ENCODE measurements around the gene MTX1. TPM values are rescaled to one million over a fixed set of nuclear protein-coding genes. Genes with fewer than 3 reads are reported as not detected.
"Not testable (repeated sequence)": the region's sequence is repeated elsewhere in the genome, so short reads cannot be mapped to it uniquely, and the experiment has no call there.

The MTX1 gene
- total and polyA plus RNA-seq, 2 donors = 35.1 to 36.8 TPM

DNA sequence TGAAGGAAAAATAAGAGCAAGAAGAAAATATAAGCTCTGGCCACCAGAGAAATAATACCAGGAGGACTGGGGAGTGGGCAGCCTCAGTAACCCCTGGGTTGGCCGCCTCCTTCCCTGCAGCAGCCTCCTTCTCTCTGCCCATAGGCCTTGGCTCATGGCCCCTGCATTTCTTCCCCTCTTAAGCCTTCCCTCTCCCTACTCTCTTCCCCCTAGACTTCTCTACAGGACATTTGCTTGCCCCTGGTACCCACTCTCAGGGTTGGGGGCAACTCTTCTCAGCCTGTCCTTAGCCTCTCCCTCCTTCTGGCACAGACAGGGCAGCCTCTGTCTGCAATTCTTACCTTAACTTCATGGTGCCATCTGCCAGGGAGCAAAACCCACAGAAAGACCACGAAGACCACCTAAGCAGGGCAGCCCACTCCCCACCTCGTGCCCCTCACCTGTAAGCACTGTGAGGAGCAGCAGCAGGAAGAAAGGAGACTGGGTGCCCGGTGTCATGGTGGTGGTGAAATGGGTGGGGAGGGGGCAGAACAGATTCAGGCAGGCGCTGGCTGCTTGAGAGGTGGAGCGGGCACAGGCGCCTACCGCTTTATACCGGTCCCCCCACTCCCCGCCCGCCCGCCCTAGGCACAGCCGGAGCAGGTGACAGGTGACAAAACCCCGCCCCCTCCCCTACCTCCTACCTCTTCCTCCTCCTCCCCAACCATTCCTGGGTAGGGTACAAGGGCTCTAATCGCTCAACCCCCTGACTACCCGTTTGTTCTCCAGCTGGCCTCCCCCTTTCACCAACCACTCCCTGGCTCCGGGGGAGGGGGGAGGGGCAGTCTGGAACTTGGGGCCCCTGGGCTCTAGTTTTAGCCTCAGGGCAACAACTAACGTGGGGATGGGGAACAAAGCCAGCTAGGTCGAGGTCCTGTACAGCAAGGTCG lies 15.9 kb upstream of the MTX1 start:
- H3K36me3 ChIP-seq (ENCODE audit: control insufficient read depth in 2 of 2, insufficient read depth in 2 of 2, low read length in 1 of 2) = no peaks in the 10 kb centered on the region
- H3K9me3 ChIP-seq (ENCODE audit: control insufficient read depth in 2 of 2, insufficient read depth in 1 of 2, low read length in 1 of 2) = peaks cover 0 to 10% of the 10 kb centered on the region in 2 donors
- DNase-seq (ENCODE audit: low read depth in 6 of 9, low spot score in 9 of 9) = peak in 1 of 9 donors; percentile 43
- H3K27me3 ChIP-seq (ENCODE audit: control insufficient read depth in 2 of 2, insufficient read depth in 1 of 2, low read length in 1 of 2) = peaks cover 0 to 21% of the 10 kb centered on the region in 2 donors
- WGBS = 28% methylated on average over 19 of the region's 20 CpGs
- H3K4me3 ChIP-seq (ENCODE audit: low read length in 2 of 2) = peak overlapping the region; percentile 45 to 46
- peaks cover 20 to 28% of the 10 kb centered on the region in 2 donors for H3K4me1 ChIP-seq (ENCODE audit: control insufficient read depth in 2 of 2, insufficient read depth in 2 of 2, low read length in 2 of 2)
- peak overlapping the region; percentile 30 to 96 for H3K27ac ChIP-seq (ENCODE audit: low read depth in 1 of 2, low read length in 1 of 2)

DNA sequence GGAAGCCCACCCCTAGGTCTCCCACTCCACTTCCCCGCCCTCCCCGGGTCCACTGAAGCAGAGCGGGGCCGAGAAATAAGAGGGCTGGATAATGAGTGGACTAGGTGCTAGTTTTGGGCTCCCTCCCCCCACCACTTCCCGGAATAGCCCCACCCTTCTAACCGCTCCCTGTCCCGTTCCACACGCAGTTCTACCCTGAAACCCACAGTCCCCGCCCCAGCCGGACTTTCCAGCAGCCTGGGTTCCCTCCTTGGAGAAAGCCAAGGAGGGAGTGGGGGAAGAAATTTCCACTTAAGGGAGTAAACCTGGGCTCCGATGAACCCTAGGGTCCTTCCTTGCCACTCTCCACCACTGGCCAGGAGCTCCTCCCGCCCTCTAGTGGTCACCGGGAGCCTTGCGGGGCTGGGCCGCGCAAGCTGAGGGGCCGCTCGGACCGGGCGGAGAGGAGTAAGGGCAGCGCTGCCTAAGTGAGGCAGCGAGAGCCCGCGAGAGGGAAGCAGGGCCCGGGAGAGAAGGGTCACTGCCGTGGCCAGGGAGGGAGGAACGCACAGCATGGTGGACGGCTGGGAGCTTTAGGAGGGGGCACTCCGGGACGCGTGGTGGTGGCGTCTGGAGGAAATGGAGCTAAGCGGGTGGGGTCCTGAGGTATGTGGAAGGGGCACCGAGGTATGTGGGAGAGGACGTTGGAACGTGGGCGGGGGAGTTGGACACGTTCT lies 15.1 kb upstream of the MTX1 start:
- 1% methylated on average over 38 of the region's 38 CpGs for WGBS
- H3K27me3 ChIP-seq (ENCODE audit: control insufficient read depth in 2 of 2, insufficient read depth in 1 of 2, low read length in 1 of 2) = peaks cover 0 to 21% of the 10 kb centered on the region in 2 donors
- no peaks in the 10 kb centered on the region for H3K36me3 ChIP-seq (ENCODE audit: control insufficient read depth in 2 of 2, insufficient read depth in 2 of 2, low read length in 1 of 2)
- peak overlapping the region; percentile 41 to 96 for H3K27ac ChIP-seq (ENCODE audit: low read depth in 1 of 2, low read length in 1 of 2)
- H3K4me3 ChIP-seq (ENCODE audit: low read length in 2 of 2) = peak overlapping the region; percentile 45 to 46
- H3K4me1 ChIP-seq (ENCODE audit: control insufficient read depth in 2 of 2, insufficient read depth in 2 of 2, low read length in 2 of 2) = peaks cover 20 to 28% of the 10 kb centered on the region in 2 donors
- peaks cover 0 to 10% of the 10 kb centered on the region in 2 donors for H3K9me3 ChIP-seq (ENCODE audit: control insufficient read depth in 2 of 2, insufficient read depth in 1 of 2, low read length in 1 of 2)
- peak in 5 of 9 donors; percentile 41 to 73 (median 64) for DNase-seq (ENCODE audit: low read depth in 6 of 9, low spot score in 9 of 9)

- DNase-seq (ENCODE audit: low read depth in 6 of 9, low spot score in 9 of 9); H3K9me3 ChIP-seq (ENCODE audit: control insufficient read depth in 2 of 2, insufficient read depth in 1 of 2, low read length in 1 of 2); H3K36me3 ChIP-seq (ENCODE audit: control insufficient read depth in 2 of 2, insufficient read depth in 2 of 2, low read length in 1 of 2): not testable (repeated sequence)
- peaks cover 0 to 21% of the 10 kb centered on the region in 2 donors for H3K27me3 ChIP-seq (ENCODE audit: control insufficient read depth in 2 of 2, insufficient read depth in 1 of 2, low read length in 1 of 2)
- H3K27ac ChIP-seq (ENCODE audit: low read depth in 1 of 2, low read length in 1 of 2) = peak overlapping the region; percentile 88 to 96
- peaks cover 20 to 28% of the 10 kb centered on the region in 2 donors for H3K4me1 ChIP-seq (ENCODE audit: control insufficient read depth in 2 of 2, insufficient read depth in 2 of 2, low read length in 2 of 2)
- peak overlapping the region; percentile 45 to 46 for H3K4me3 ChIP-seq (ENCODE audit: low read length in 2 of 2)
- WGBS = 9% methylated on average over 16 of the region's 16 CpGs
Observed at GRCh38 chr1:155193991-155194240, 14.6 kb upstream of the MTX1 start.

DNA sequence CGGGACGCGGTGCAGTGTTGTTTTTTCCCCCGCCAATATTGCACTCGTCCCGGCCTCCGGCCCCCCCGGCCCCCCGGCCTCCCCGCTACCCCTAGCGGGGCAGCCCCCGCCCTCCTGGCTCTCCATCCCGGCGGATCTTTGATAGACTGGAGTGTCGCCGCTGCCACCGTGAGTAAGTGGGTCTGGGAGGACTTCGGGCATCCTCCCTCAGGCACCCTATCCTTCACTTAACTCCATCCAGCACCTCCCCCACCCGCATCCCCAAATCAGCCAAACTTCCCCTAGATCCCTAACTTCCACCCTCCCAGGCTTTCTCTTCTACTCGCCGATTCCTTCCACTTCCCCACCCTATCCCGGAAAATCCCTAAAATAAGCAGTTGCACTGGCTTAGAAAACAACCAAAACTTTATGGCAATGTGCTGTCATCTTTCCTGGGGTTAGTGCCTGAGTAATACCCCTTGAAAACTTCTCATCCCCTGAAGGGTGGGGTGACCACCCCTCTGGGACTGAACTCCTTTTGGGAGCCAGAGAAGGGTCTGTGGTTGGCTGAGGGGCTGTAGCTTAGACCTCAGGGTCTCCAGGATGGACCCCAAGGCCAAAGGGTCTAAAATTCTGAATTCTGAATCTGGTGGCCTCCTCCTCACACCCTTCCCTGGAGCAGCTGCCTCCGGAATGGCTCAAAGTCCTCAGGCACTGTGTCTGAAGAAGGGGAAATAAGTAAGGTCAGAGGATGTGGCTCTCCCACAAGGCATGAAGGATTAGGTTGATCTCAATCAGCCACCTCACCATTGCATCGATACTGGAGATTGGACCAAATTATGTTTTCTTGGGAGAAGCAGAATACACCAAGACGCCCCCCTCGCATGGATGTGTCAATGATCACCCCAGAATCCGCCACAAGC lies 13.0 kb upstream of the MTX1 start:
- H3K36me3 ChIP-seq (ENCODE audit: control insufficient read depth in 2 of 2, insufficient read depth in 2 of 2, low read length in 1 of 2) = no peaks in the 10 kb centered on the region
- no peak overlapping the region for H3K27ac ChIP-seq (ENCODE audit: low read depth in 1 of 2, low read length in 1 of 2)
- peaks cover 20 to 28% of the 10 kb centered on the region in 2 donors for H3K4me1 ChIP-seq (ENCODE audit: control insufficient read depth in 2 of 2, insufficient read depth in 2 of 2, low read length in 2 of 2)
- H3K27me3 ChIP-seq (ENCODE audit: control insufficient read depth in 2 of 2, insufficient read depth in 1 of 2, low read length in 1 of 2) = peaks cover 0 to 21% of the 10 kb centered on the region in 2 donors
- WGBS = 45% methylated on average over 27 of the region's 27 CpGs
- H3K9me3 ChIP-seq (ENCODE audit: control insufficient read depth in 2 of 2, insufficient read depth in 1 of 2, low read length in 1 of 2) = peaks cover 0 to 13% of the 10 kb centered on the region in 2 donors
- no peak for DNase-seq (ENCODE audit: low read depth in 6 of 9, low spot score in 9 of 9)
- peak overlapping the region; percentile 45 to 46 for H3K4me3 ChIP-seq (ENCODE audit: low read length in 2 of 2)

DNA sequence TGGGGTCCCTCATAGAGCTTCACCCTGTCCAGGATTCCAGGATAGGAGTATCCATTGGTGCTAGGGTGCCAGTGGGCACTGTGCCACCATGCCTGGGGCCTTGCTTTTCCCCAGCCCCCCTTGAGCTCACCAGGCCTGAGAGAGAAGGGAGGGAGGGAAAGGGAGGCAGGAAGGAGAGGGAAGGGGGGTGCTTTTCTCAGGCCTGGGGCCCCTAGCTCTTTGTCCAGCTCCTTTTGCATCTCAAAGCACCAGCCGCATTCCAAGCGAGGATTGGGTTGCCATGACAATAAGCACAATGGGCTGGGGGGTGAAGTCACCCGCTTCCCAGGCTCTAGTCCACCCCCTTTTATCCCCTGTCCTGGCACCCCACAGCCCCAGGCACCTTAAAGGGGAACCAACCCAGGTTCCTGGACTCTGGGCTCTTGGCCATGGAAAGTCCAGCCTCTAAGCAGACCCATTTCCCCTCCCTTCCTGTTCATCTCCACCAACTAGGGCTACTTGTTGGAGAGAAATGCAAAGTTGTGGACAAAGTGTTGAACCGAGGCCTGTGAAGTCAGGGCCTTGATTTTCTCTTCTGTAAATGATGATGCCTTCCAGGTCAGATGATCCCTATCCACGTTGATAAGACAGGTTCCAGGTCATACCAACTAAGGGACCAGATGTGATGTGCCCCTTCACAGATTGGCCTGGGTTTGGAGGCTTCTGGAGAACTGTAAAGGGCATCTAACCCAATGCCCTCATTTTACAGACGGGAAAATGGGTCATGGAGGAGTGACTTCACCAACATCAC lies 12.2 kb upstream of the MTX1 start:
- Histone ChIP-seq H3K4me3 (ENCODE audit: low read length in 2 of 2) (no peak overlapping the region), H3K4me1 (ENCODE audit: control insufficient read depth in 2 of 2, insufficient read depth in 2 of 2, low read length in 2 of 2) (peaks cover 20 to 28% of the 10 kb centered on the region in 2 donors)
- DNase-seq (ENCODE audit: low read depth in 6 of 9, low spot score in 9 of 9) = no peak

GRCh38 chr1:155196893-155197638 lies 11.4 kb upstream of the MTX1 start:
- peaks cover 0 to 21% of the 10 kb centered on the region in 2 donors for H3K27me3 ChIP-seq (ENCODE audit: control insufficient read depth in 2 of 2, insufficient read depth in 1 of 2, low read length in 1 of 2)
- no peak overlapping the region for H3K27ac ChIP-seq (ENCODE audit: low read depth in 1 of 2, low read length in 1 of 2)
- H3K4me3 ChIP-seq (ENCODE audit: low read length in 2 of 2) = no peak overlapping the region
- DNase-seq (ENCODE audit: low read depth in 6 of 9, low spot score in 9 of 9) = no peak
- H3K9me3 ChIP-seq (ENCODE audit: control insufficient read depth in 2 of 2, insufficient read depth in 1 of 2, low read length in 1 of 2) = peaks cover 0 to 13% of the 10 kb centered on the region in 2 donors
- no peaks in the 10 kb centered on the region for H3K36me3 ChIP-seq (ENCODE audit: control insufficient read depth in 2 of 2, insufficient read depth in 2 of 2, low read length in 1 of 2)
- 98% methylated on average over 20 of the region's 20 CpGs for WGBS
- peaks cover 20 to 28% of the 10 kb centered on the region in 2 donors for H3K4me1 ChIP-seq (ENCODE audit: control insufficient read depth in 2 of 2, insufficient read depth in 2 of 2, low read length in 2 of 2)

More for the DNA sequence above, 12.2 kb upstream of the MTX1 start:
- peaks cover 0 to 13% of the 10 kb centered on the region in 2 donors for H3K9me3 ChIP-seq (ENCODE audit: control insufficient read depth in 2 of 2, insufficient read depth in 1 of 2, low read length in 1 of 2)
- H3K36me3 ChIP-seq (ENCODE audit: control insufficient read depth in 2 of 2, insufficient read depth in 2 of 2, low read length in 1 of 2) = no peaks in the 10 kb centered on the region
- no peak overlapping the region for H3K27ac ChIP-seq (ENCODE audit: low read depth in 1 of 2, low read length in 1 of 2)
- 96% methylated on average over 6 of the region's 6 CpGs for WGBS
- peaks cover 0 to 21% of the 10 kb centered on the region in 2 donors for H3K27me3 ChIP-seq (ENCODE audit: control insufficient read depth in 2 of 2, insufficient read depth in 1 of 2, low read length in 1 of 2)

DNA sequence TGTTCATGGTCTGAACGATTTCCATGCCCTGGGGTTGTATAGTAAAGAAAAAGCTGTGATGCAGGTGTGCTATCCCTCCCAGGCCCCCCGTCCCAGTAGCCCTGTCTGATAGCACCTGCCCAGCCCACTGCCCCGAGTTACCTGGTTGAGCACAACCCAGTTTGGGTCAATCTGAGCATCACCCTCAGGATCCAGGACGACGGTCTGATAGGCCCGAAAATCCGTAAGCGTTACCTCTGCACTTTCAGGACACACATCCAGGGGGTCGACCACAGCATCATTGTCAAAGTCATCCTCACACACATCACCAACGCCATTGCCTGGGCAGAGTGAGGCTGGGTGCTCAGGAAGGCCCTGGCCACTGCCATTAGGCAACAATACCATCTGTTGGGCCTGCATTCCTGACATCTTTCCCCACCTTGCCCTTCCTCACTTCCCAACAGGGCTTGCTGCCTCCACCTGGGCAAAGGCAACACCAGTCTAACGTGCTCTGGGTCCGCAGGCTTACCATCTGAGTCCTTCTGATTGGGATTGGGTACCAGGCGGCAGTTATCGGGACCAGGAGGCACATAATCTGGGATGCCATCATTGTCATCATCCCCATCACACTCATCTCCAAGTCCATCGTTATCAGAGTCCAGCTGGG lies 10.5 kb upstream of the MTX1 start:
- Histone ChIP-seq H3K36me3 (ENCODE audit: control insufficient read depth in 2 of 2, insufficient read depth in 2 of 2, low read length in 1 of 2) (no peaks in the 10 kb centered on the region), H3K4me3 (ENCODE audit: low read length in 2 of 2) (no peak overlapping the region), H3K27ac (ENCODE audit: low read depth in 1 of 2, low read length in 1 of 2) (no peak overlapping the region), H3K27me3 (ENCODE audit: control insufficient read depth in 2 of 2, insufficient read depth in 1 of 2, low read length in 1 of 2) (peaks cover 0 to 16% of the 10 kb centered on the region in 2 donors), H3K9me3 (ENCODE audit: control insufficient read depth in 2 of 2, insufficient read depth in 1 of 2, low read length in 1 of 2) (peaks cover 0 to 13% of the 10 kb centered on the region in 2 donors), H3K4me1 (ENCODE audit: control insufficient read depth in 2 of 2, insufficient read depth in 2 of 2, low read length in 2 of 2) (peaks cover 15 to 21% of the 10 kb centered on the region in 2 donors)
- 98% methylated on average over 15 of the region's 15 CpGs for whole genome bisulfite sequencing
- DNase-seq (ENCODE audit: low read depth in 6 of 9, low spot score in 9 of 9) = no peak

Measured in thymus (tissue), 11 donors.